K562 (cell line): ENCODE results near the gene WASHC3.

Source experiments
- CBX2 ChIP-seq: fragments of 200-600 bp; sonication (generic); IDR thresholded peaks from one replicate; pipeline ENCODE4 v1.6.1; 2012; ENCODE audit warnings: mild to moderate bottlenecking, low read length, inconsistent platforms; ENCODE audit not compliant: insufficient read depth, poor library complexity, severe bottlenecking
- RAD21 ChIP-seq, 2 experiments: fragments of 250-450 bp in 1 of 2; fragments of 450-650 bp in 1 of 2; sonication (Bioruptor Pico) in 1 of 2; formaldehyde crosslinking in 1 of 2; IDR thresholded peaks in 1 of 2; conservative IDR thresholded peaks in 1 of 2; 2 replicates each; pipeline versions ENCODE4 v1.4.0 to v1.8.0; 2020 to 2022; ENCODE audit warnings: mild to moderate bottlenecking in 2 of 2, moderate library complexity in 1 of 2
- REST ChIP-seq, 2 experiments: fragments of 450-650 bp; formaldehyde crosslinking in 1 of 2; IDR thresholded peaks; 2 replicates each; pipeline versions ENCODE4 v1.4.0 to v1.6.1; 2014 to 2020; ENCODE audit warnings: mild to moderate bottlenecking in 2 of 2, borderline replicate concordance in 1 of 2, low read depth in 1 of 2
- SMARCA5 ChIP-seq: fragments of 450-650 bp; IDR thresholded peaks from 2 replicates; pipeline ENCODE4 v1.6.1; 2016

GRCh38 chr12:102016472-102016871, 45.3 kb downstream of the WASHC3 start:
- no peak for TF ChIP-seq REST (IDR thresholded peaks at IDR 0.05; ENCODE audit: borderline replicate concordance)
- TF ChIP-seq REST (CRISPR knock-in tag; IDR thresholded peaks at IDR 0.05; ENCODE audit: low read depth), result no peak
- TF ChIP-seq CBX2, result no peak
- TF ChIP-seq SMARCA5, result no peak
- no peak for TF ChIP-seq RAD21 (CRISPR knock-in tag; conservative IDR thresholded peaks at IDR 0.05 in 1 of 2, IDR thresholded peaks at IDR 0.05 in 1 of 2)
